ENCODE results near the gene ARHGDIA.
A peak's percentile ranks its signal among the peaks of the same experiment; 100 is the strongest.

ARHGDIA gene

GRCh38 chr17:81831563-81831956 is 39.6 kb downstream of the ARHGDIA start:
- Mint-ChIP-seq H3K4me3 (peak overlapping the region; percentile 88), H3K4me1 (peaks cover 54% of the 10 kb centered on the region), H3K9me3 (no peaks in the 10 kb centered on the region), H3K27ac (no peak overlapping the region), H3K27me3 (ENCODE audit: low read depth, poor library complexity) (peaks cover 7% of the 10 kb centered on the region), H3K36me3 (ENCODE audit: low read depth) (no peaks in the 10 kb centered on the region)
- TF ChIP-seq CTCF (IDR thresholded peaks at IDR 0.05), result no peak
- DNase-seq, result no peak

GRCh38 chr17:81829858-81830257 is 41.3 kb downstream of the ARHGDIA start:
- TF ChIP-seq CTCF (IDR thresholded peaks at IDR 0.05), result no peak
- DNase-seq, result no peak
- peaks cover 45% of the 10 kb centered on the region for H3K4me1 Mint-ChIP-seq
- no peaks in the 10 kb centered on the region for H3K36me3 Mint-ChIP-seq (ENCODE audit: low read depth)
- H3K9me3 Mint-ChIP-seq, result no peaks in the 10 kb centered on the region
- H3K27ac Mint-ChIP-seq, result no peak overlapping the region
- H3K27me3 Mint-ChIP-seq (ENCODE audit: low read depth, poor library complexity), result peaks cover 7% of the 10 kb centered on the region
- H3K4me3 Mint-ChIP-seq, result no peak overlapping the region

- TF ChIP-seq CTCF (IDR thresholded peaks at IDR 0.05), result no peak
- Mint-ChIP-seq H3K9me3 (no peaks in the 10 kb centered on the region), H3K36me3 (ENCODE audit: low read depth) (no peaks in the 10 kb centered on the region), H3K4me1 (peaks cover 38% of the 10 kb centered on the region), H3K27me3 (ENCODE audit: low read depth, poor library complexity) (peaks cover 7% of the 10 kb centered on the region), H3K4me3 (no peak overlapping the region), H3K27ac (peak overlapping the region; percentile 96)
- DNase-seq, result no peak
These were observed 42.5 kb downstream of the ARHGDIA start for GRCh38 chr17:81828656-81829055.

- Mint-ChIP-seq H3K36me3 (ENCODE audit: low read depth) (no peaks in the 10 kb centered on the region), H3K4me1 (peaks cover 27% of the 10 kb centered on the region), H3K27ac (peak overlapping the region; percentile 17), H3K9me3 (no peaks in the 10 kb centered on the region), H3K27me3 (ENCODE audit: low read depth, poor library complexity) (peaks cover 2% of the 10 kb centered on the region), H3K4me3 (no peak overlapping the region)
- TF ChIP-seq CTCF (IDR thresholded peaks at IDR 0.05), result no peak
- DNase-seq, result no peak
These were observed 45.2 kb downstream of the ARHGDIA start for GRCh38 chr17:81825841-81826466.

GRCh38 chr17:81824595-81824994 is 46.5 kb downstream of the ARHGDIA start:
- no peak overlapping the region for H3K27ac Mint-ChIP-seq
- H3K4me1 Mint-ChIP-seq, result peaks cover 22% of the 10 kb centered on the region
- TF ChIP-seq CTCF (IDR thresholded peaks at IDR 0.05), result no peak
- no peaks in the 10 kb centered on the region for H3K9me3 Mint-ChIP-seq
- DNase-seq, result no peak
- no peaks in the 10 kb centered on the region for H3K27me3 Mint-ChIP-seq (ENCODE audit: low read depth, poor library complexity)
- H3K36me3 Mint-ChIP-seq (ENCODE audit: low read depth), result no peaks in the 10 kb centered on the region
- no peak overlapping the region for H3K4me3 Mint-ChIP-seq

DNA sequence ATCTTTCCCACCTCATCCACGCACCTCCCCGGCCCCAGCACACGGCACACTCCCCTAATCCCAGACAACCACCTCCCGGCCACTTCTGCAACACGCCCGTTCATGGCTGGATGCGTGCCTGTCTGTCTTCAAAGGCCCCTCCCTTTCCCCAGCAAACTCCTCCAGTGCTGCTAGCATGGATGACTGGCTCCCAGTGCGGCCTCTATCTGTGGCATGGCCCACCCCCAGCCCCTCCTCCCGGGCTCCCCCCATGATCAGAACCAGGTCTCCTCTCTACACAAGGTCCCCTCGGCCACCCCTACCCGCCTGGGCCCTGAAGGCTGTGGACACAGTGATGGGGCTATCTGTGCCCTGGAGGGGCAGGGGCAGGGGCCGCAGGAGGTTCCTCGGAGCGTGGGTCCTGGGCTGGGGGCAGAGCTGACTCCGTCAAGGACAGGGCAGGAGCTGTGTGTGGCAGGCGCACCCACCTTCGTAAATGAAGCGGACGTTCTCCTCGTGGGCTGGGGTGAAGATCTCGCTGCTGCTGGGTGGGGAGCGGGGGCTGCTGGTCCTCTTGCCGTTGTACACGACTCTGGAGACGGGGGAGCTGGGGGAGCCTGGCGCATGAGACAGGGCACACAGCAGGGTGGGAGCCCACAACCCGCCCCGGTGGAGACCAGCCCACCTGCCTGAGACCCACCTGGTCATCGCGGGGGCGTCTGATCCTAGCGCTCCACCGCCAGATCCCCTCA is 47.2 kb downstream of the ARHGDIA start:
- DNase-seq, result no peak
- no peak overlapping the region for H3K27ac Mint-ChIP-seq
- no peaks in the 10 kb centered on the region for H3K36me3 Mint-ChIP-seq (ENCODE audit: low read depth)
- no peak for TF ChIP-seq CTCF (IDR thresholded peaks at IDR 0.05)
- H3K9me3 Mint-ChIP-seq, result no peaks in the 10 kb centered on the region
- no peak overlapping the region for H3K4me3 Mint-ChIP-seq
- peaks cover 19% of the 10 kb centered on the region for H3K4me1 Mint-ChIP-seq
- no peaks in the 10 kb centered on the region for H3K27me3 Mint-ChIP-seq (ENCODE audit: low read depth, poor library complexity)

All from nephron progenitor cell (in vitro differentiated cells).